Osteocyte (in vitro differentiated cells): ENCODE results near the gene NLRP3. TPM values are rescaled to one million over a fixed set of nuclear protein-coding genes. Genes with fewer than 3 reads are reported as not detected.

Experiments
- DNase-seq: peaks from one replicate; pipeline ENCODE4 v3.0.0; 2021; ENCODE audit warnings: mixed read lengths; ENCODE audit not compliant: unreplicated experiment; ENCODE audit errors: extremely low spot score
- H3K27ac Mint-ChIP-seq: one replicate; pipeline ENCODE4 v1.8.0; 2021; ENCODE audit warnings: mild to moderate bottlenecking, mixed read lengths; ENCODE audit not compliant: unreplicated experiment
- H3K27me3 Mint-ChIP-seq: one replicate; pipeline ENCODE4 v1.8.0; 2021; ENCODE audit warnings: mixed read lengths; ENCODE audit not compliant: unreplicated experiment
- H3K36me3 Mint-ChIP-seq: one replicate; pipeline ENCODE4 v1.8.0; 2021; ENCODE audit warnings: mixed read lengths; ENCODE audit not compliant: unreplicated experiment
- H3K4me1 Mint-ChIP-seq: one replicate; pipeline ENCODE4 v1.8.0; 2021; ENCODE audit warnings: mixed read lengths; ENCODE audit not compliant: unreplicated experiment
- H3K4me3 Mint-ChIP-seq: one replicate; pipeline ENCODE4 v1.8.0; 2021; ENCODE audit warnings: mild to moderate bottlenecking, moderate library complexity, mixed read lengths; ENCODE audit not compliant: unreplicated experiment
- H3K9me3 Mint-ChIP-seq: one replicate; pipeline ENCODE4 v1.8.0; 2021; ENCODE audit warnings: mixed read lengths; ENCODE audit not compliant: unreplicated experiment
- total RNA-seq: library from RNA; stranded (reverse); gene quantifications from 2 replicates; pipeline ENCODE4 v1.2.1, GENCODE V29; 2021
- TF ChIP-seq, protein P1 (sequence below): fragments of 200-600 bp; sonication (generic); IDR thresholded peaks from 2 replicates; pipeline ENCODE4 v1.5.0; 2021; ENCODE audit warnings: antibody characterized with exemption, mild to moderate bottlenecking, moderate library complexity

NLRP3 gene
- total RNA-seq, 1 donor from 2014 or later: 0.16 TPM

GRCh38 chr1:247406014-247406656, 9.8 kb upstream of the NLRP3 start:
- H3K27me3 Mint-ChIP-seq: no peaks in the 10 kb centered on the region
- no peak overlapping the region for H3K27ac Mint-ChIP-seq
- no peak overlapping the region for H3K4me3 Mint-ChIP-seq
- TF ChIP-seq, protein P1, sequence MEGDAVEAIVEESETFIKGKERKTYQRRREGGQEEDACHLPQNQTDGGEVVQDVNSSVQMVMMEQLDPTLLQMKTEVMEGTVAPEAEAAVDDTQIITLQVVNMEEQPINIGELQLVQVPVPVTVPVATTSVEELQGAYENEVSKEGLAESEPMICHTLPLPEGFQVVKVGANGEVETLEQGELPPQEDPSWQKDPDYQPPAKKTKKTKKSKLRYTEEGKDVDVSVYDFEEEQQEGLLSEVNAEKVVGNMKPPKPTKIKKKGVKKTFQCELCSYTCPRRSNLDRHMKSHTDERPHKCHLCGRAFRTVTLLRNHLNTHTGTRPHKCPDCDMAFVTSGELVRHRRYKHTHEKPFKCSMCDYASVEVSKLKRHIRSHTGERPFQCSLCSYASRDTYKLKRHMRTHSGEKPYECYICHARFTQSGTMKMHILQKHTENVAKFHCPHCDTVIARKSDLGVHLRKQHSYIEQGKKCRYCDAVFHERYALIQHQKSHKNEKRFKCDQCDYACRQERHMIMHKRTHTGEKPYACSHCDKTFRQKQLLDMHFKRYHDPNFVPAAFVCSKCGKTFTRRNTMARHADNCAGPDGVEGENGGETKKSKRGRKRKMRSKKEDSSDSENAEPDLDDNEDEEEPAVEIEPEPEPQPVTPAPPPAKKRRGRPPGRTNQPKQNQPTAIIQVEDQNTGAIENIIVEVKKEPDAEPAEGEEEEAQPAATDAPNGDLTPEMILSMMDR: no peak
- no peaks in the 10 kb centered on the region for H3K9me3 Mint-ChIP-seq
- H3K4me1 Mint-ChIP-seq: peaks cover 8% of the 10 kb centered on the region
- DNase-seq: no peak
- H3K36me3 Mint-ChIP-seq: no peaks in the 10 kb centered on the region

GRCh38 chr1:247407180-247407616, 8.8 kb upstream of the NLRP3 start:
- Mint-ChIP-seq H3K27me3 (no peaks in the 10 kb centered on the region), H3K4me3 (no peak overlapping the region), H3K36me3 (no peaks in the 10 kb centered on the region), H3K9me3 (no peaks in the 10 kb centered on the region), H3K4me1 (peaks cover 4% of the 10 kb centered on the region), H3K27ac (no peak overlapping the region)
- no peak for DNase-seq
- TF ChIP-seq, protein P1: no peak

DNA sequence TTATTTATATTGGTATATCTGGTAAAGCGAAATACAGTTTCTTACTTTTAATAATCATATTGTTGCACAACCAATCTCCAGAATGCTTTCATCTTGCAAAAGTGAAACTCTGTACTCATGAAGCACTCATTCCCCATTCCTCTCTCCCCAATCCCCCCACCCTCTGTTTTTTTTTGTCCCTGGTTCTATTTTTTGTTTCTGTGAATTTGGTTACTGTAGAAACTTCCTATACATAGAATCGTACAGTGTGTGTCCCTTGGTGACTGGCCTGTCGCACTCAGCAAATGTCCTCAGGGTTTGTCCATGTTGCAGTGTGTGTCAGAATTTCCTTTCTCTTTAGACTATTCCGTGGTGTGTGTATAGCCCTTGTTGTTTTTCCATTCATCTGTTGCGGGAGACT, 7.9 kb upstream of the NLRP3 start:
- no peaks in the 10 kb centered on the region for H3K9me3 Mint-ChIP-seq
- no peak for DNase-seq
- no peaks in the 10 kb centered on the region for H3K36me3 Mint-ChIP-seq
- H3K4me3 Mint-ChIP-seq: no peak overlapping the region
- TF ChIP-seq, protein P1: no peak
- H3K27me3 Mint-ChIP-seq: peaks cover 4% of the 10 kb centered on the region
- no peak overlapping the region for H3K27ac Mint-ChIP-seq
- H3K4me1 Mint-ChIP-seq: peaks cover 2% of the 10 kb centered on the region

GRCh38 chr1:247409869-247410544, 6.0 kb upstream of the NLRP3 start:
- Mint-ChIP-seq H3K9me3 (no peaks in the 10 kb centered on the region), H3K36me3 (no peaks in the 10 kb centered on the region), H3K27me3 (peaks cover 8% of the 10 kb centered on the region), H3K4me3 (no peak overlapping the region), H3K27ac (no peak overlapping the region), H3K4me1 (peaks cover 2% of the 10 kb centered on the region)
- DNase-seq: no peak
- TF ChIP-seq, protein P1: no peak

DNA sequence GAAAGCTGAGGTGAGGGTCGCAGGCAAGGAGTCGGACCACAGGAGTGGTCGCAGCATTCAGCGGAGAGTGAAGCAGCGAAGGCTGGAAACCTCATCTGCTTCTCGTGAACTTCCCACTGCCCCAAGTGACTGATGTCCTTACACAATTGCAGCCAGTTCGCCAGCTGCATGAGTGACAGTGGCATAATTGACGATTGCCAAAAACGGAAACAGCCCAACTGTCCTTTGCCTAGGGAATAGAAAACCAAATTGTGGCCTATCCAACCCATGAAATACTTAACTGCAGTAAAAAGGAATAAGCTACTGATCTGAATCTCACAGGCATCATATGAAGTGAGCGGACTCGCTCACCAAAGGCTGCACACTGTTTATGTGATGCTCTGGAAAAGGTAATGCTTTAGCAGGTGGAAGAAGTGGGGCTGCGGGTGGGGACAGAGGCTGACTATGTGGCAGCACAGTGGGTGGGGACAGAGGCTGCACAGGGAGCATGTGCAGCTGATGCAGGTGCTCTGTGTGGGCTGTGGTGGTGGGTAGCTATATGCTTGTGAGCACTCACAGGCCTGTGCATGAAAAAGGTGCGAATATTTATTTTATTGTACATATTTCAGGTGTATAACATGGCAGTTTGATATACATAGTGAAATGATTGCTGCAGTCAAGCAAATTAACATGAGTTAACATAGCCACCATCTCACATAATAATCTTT, 4.2 kb upstream of the NLRP3 start:
- Mint-ChIP-seq H3K27me3 (peaks cover 8% of the 10 kb centered on the region), H3K27ac (no peak overlapping the region), H3K4me1 (peaks cover 2% of the 10 kb centered on the region), H3K9me3 (no peaks in the 10 kb centered on the region), H3K4me3 (no peak overlapping the region), H3K36me3 (no peaks in the 10 kb centered on the region)
- DNase-seq: no peak
- TF ChIP-seq, protein P1: no peak
